K562 (cell line): ENCODE results near the gene CHRND. TPM values are rescaled to one million over a fixed set of nuclear protein-coding genes. Genes with fewer than 3 reads are reported as not detected.

Experiments
- CHD7 ChIP-seq: fragments of 200-600 bp; sonication (generic); IDR thresholded peaks from one replicate; pipeline ENCODE4 v1.6.1; 2012; ENCODE audit warnings: mild to moderate bottlenecking, low read depth, low read length, inconsistent platforms
- EWSR1 ChIP-seq: fragments of 450-650 bp; IDR thresholded peaks from 2 replicates; pipeline ENCODE4 v1.6.1; 2018; ENCODE audit warnings: borderline replicate concordance, mild to moderate bottlenecking, low read depth, moderate library complexity; ENCODE audit not compliant: partially characterized antibody
- FOXP4 ChIP-seq: sonication (generic); formaldehyde crosslinking; IDR thresholded peaks from 2 replicates; pipeline ENCODE4 v1.8.0; 2022; ENCODE audit warnings: mild to moderate bottlenecking, missing genetic modification reagents, borderline replicate concordance
- GABPB2 ChIP-seq: fragments of 250-450 bp; sonication (Bioruptor Pico); conservative IDR thresholded peaks from 2 replicates; pipeline ENCODE4 v1.5.1; 2021; ENCODE audit warnings: mild to moderate bottlenecking
- ILF3 ChIP-seq: fragments of 450-650 bp; IDR thresholded peaks from 2 replicates; pipeline ENCODE4 v1.6.1; 2018; ENCODE audit warnings: antibody characterized with exemption, mild to moderate bottlenecking, moderate library complexity, borderline replicate concordance
- MLLT1 ChIP-seq, 2 experiments: fragments of 450-650 bp; IDR thresholded peaks; 2 replicates each; pipeline ENCODE4 v1.6.1; 2016
- SMAD2 ChIP-seq: fragments of 150-350 bp; IDR thresholded peaks from 2 replicates; pipeline ENCODE4 v1.6.1; 2014; ENCODE audit warnings: low read depth, mild to moderate bottlenecking, low read length
- SMAD4 ChIP-seq: fragments of 250-450 bp; sonication (Bioruptor Pico); conservative IDR thresholded peaks from 2 replicates; pipeline ENCODE4 v1.8.0; 2021; ENCODE audit warnings: inconsistent platforms, mild to moderate bottlenecking, moderate library complexity
- SREBF2 ChIP-seq: sonication (generic); formaldehyde crosslinking; IDR thresholded peaks from 2 replicates; pipeline ENCODE4 v1.4.0; 2020; ENCODE audit warnings: mild to moderate bottlenecking, missing genetic modification reagents
- SRF ChIP-seq, 2 experiments: fragments of 250-450, 450-650 bp in 1 of 2; sonication (Bioruptor Pico) in 1 of 2; sonication (generic) in 1 of 2; formaldehyde crosslinking; IDR thresholded peaks; 2 replicates each; pipeline versions ENCODE4 v1.5.0 to v1.5.1; 2020 to 2022; ENCODE audit warnings: mild to moderate bottlenecking in 1 of 2, missing genetic modification reagents in 1 of 2
- ZNF444 ChIP-seq: fragments of 250-450 bp; sonication (Bioruptor Pico); IDR thresholded peaks from 2 replicates; pipeline ENCODE4 v1.4.0; 2020; ENCODE audit warnings: mild to moderate bottlenecking, moderate library complexity
- ZSCAN29 ChIP-seq: fragments of 450-650 bp; IDR thresholded peaks from 2 replicates; pipeline ENCODE4 v1.6.1; 2017
- polyA plus RNA-seq, 8 experiments: library from polyadenylated mRNA; depleted of rRNA in 4 of 8; stranded (reverse) in 5 of 8; unstranded in 3 of 8; fragments of >200 nt; fragmentation: Nextera tagmentation in 2 of 8; fragmentation: Illumina TruSeq in 1 of 8; extraction: Ambion mirVana in 2 of 8; extraction: Trizol in 1 of 8; gene quantifications; 2 replicates each; pipeline versions ENCODE4 v1.2.1 to v1.2.3, GENCODE V29; 2011 to 2014; ENCODE audit warnings: inconsistent platforms in 1 of 8, missing spikeins in 1 of 8
- total RNA-seq, 7 experiments: library from RNA; depleted of rRNA in 6 of 7; stranded (reverse); fragments of >200 nt in 6 of 7; fragmentation: Illumina TruSeq in 2 of 7; extraction: Trizol in 2 of 7; gene quantifications; 2 replicates each; pipeline versions ENCODE4 v1.2.1 to v1.2.3, GENCODE V29; 2011 to 2021; ENCODE audit warnings: low replicate concordance in 1 of 7

CHRND gene
- total and polyA plus RNA-seq, 9 of the 15 experiments (the other 6 are each of a cell fraction or from before 2014, with no cell fraction given) = not detected

DNA sequence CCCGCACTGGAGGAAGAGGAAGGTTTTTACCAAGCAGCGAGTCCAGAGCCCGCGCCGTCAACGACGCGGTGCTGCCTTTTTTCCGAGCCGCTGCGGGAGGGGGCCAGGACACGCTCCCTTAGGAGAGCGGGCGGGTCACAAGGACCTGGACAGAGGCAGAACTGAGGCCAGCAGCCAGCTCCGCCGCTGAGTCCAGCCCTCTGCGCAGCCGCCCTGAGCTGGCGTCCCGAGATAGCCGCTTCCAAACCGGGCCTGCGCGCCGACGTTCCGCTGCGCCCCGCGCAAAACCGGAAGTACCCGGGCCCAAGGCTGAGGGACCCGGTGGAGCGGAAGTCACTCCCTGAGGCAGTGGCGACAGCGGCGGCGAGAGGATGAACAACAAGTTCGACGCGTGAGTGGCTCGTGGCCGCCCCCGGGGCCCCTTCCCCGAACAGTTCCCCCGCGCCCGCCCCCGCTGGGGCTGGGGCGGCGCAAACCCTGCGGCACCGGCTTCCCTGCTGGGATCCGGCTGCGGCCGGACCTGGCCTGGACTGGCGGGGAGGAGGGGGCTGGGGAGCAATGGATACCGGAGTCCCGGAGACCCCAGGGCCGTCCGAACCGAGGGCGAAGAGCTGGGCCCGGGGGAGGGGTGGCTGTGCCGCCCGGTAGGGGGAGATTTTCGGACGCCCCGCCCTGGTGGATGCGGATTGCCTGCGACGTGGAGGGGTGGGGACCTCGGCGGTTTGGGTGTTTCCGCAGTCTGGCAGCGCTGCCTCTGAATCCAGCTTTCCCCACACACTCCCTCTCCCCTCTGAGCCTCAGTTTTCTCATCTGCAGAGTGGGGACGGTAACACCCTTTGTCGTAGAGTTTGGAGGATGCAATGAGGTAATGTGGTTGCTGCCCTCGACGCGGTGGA, 24.6 kb downstream of the CHRND start, which contains the start of the genes EIF4E2 and TIGD1 (continued):
- TF ChIP-seq CHD7 = no peak
- no peak for TF ChIP-seq FOXP4 (CRISPR knock-in tag)
- 0 out of 2 replicates have a peak, but pooled peaks have one; percentile 48 for TF ChIP-seq SMAD4 (CRISPR knock-in tag)
- TF ChIP-seq ZSCAN29 = no peak
- no peak for TF ChIP-seq MLLT1 (IDR thresholded peaks at IDR 0.05)
- TF ChIP-seq SMAD2 = no peak
- no peak for TF ChIP-seq ILF3
- TF ChIP-seq SRF (CRISPR knock-in tag; IDR thresholded peaks at IDR 0.05) = peak in 1 of 2 experiments; percentile 47; a peak in 1 of 4 replicates
- TF ChIP-seq SREBF2 (CRISPR knock-in tag) = no peak
- TF ChIP-seq EWSR1 = no peak
- TF ChIP-seq GABPB2 (CRISPR knock-in tag) = no peak
- no peak for TF ChIP-seq ZNF444 (CRISPR knock-in tag)
